ENCODE data around the gene SLC27A3.

The SLC27A3 gene

DNA sequence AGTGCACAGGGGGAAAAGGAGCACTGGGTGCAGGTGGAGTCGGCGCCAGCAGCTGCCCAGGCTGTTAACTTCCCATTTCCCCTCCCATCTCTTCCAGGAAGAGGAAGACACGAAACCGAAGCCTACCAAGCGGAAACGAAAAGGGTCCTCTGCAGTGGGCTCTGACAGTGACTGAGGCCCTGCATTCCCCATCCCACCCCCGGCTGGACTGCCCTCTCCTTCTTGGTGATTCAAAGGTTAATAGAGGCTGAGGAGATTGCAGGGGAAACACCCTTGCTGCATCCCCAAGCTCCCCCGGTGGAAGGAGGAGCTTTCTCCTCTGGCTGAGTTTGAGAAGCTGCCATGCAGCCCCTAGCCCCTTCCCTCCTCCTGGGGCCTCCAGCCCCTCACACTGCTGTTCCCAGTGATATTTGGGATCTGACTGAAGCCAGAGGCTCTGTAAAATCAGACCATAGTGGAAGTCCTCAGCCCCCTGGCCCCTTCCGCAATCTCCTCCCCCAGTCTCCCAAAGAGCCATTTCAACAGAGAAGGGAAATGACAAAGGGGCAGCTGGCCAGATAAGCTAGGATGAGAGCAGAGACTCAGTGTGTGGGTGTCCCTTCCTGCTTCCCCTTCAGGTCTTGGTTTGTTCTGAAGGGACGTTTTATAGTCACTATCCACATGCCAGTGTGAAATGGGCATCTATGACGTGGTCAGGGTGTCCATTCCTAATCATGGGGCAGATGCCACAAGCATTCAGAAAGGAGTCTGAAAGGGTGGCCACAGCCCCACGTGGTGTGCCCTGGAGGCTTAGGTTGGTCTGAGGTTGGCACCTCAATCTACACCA lies 1.9 kb upstream of the SLC27A3 start:
- TF ChIP-seq, protein P1, sequence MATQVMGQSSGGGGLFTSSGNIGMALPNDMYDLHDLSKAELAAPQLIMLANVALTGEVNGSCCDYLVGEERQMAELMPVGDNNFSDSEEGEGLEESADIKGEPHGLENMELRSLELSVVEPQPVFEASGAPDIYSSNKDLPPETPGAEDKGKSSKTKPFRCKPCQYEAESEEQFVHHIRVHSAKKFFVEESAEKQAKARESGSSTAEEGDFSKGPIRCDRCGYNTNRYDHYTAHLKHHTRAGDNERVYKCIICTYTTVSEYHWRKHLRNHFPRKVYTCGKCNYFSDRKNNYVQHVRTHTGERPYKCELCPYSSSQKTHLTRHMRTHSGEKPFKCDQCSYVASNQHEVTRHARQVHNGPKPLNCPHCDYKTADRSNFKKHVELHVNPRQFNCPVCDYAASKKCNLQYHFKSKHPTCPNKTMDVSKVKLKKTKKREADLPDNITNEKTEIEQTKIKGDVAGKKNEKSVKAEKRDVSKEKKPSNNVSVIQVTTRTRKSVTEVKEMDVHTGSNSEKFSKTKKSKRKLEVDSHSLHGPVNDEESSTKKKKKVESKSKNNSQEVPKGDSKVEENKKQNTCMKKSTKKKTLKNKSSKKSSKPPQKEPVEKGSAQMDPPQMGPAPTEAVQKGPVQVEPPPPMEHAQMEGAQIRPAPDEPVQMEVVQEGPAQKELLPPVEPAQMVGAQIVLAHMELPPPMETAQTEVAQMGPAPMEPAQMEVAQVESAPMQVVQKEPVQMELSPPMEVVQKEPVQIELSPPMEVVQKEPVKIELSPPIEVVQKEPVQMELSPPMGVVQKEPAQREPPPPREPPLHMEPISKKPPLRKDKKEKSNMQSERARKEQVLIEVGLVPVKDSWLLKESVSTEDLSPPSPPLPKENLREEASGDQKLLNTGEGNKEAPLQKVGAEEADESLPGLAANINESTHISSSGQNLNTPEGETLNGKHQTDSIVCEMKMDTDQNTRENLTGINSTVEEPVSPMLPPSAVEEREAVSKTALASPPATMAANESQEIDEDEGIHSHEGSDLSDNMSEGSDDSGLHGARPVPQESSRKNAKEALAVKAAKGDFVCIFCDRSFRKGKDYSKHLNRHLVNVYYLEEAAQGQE (IDR thresholded peaks at IDR 0.05; ENCODE audit: low read depth), result no peak

DNA sequence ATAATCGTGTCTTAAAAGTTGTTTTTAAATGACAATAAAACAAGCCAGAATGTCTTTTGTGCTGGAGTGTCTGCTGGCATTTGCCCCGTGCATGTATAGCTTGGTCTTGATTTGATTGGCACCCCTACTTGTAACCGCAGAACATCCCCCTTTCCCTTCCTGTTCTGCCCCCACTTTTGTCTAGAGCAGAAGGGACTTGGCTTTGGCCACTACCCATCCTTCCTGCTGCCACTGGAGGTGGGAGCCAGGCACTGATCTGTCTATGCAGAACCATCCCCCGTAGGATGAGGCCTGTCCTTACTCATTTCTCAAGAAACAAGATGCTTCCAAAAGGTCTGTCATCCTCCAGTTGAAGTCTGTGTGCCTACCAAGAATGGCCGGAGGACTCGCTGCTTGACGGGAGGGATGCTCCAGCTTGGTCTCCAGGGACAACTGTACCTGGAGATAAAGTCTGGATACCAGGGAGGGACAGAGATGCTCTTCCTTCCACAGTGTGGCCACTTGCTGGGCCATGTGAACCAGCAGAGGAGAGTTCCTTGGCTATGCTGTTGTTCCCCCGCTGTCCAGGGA lies 1.1 kb upstream of the SLC27A3 start:
- TF ChIP-seq TCF12 (IDR thresholded peaks at IDR 0.05; ENCODE audit: low read depth) (no peak), TAF1 (IDR thresholded peaks at IDR 0.05; ENCODE audit: low read depth) (no peak), CREB1 (IDR thresholded peaks at IDR 0.05; ENCODE audit: low read depth) (no peak), EGR1 (IDR thresholded peaks at IDR 0.05) (no peak), CEBPB (IDR thresholded peaks at IDR 0.05) (no peak), NFIC (IDR thresholded peaks at IDR 0.05) (no peak), TEAD4 (IDR thresholded peaks at IDR 0.05) (no peak)
- TF ChIP-seq, protein P2, sequence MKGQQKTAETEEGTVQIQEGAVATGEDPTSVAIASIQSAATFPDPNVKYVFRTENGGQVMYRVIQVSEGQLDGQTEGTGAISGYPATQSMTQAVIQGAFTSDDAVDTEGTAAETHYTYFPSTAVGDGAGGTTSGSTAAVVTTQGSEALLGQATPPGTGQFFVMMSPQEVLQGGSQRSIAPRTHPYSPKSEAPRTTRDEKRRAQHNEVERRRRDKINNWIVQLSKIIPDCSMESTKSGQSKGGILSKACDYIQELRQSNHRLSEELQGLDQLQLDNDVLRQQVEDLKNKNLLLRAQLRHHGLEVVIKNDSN (IDR thresholded peaks at IDR 0.05), result no peak

DNA sequence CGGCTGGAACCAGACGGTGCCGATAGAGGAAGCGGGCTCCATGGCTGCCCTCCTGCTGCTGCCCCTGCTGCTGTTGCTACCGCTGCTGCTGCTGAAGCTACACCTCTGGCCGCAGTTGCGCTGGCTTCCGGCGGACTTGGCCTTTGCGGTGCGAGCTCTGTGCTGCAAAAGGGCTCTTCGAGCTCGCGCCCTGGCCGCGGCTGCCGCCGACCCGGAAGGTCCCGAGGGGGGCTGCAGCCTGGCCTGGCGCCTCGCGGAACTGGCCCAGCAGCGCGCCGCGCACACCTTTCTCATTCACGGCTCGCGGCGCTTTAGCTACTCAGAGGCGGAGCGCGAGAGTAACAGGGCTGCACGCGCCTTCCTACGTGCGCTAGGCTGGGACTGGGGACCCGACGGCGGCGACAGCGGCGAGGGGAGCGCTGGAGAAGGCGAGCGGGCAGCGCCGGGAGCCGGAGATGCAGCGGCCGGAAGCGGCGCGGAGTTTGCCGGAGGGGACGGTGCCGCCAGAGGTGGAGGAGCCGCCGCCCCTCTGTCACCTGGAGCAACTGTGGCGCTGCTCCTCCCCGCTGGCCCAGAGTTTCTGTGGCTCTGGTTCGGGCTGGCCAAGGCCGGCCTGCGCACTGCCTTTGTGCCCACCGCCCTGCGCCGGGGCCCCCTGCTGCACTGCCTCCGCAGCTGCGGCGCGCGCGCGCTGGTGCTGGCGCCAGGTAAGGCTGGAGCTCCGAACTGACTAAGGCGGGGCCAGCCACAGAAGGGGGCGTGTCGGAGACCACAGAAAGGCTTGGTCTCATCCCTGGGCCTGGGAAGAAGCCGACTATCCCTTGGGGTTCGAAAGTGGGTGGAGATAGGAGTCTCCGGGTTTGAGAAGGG lies 486 bp downstream of the SLC27A3 start:
- TF ChIP-seq RAD21 (IDR thresholded peaks at IDR 0.05; ENCODE audit: low read depth) (no peak), CEBPB (IDR thresholded peaks at IDR 0.05) (no peak), NFIC (IDR thresholded peaks at IDR 0.05) (peak; percentile 30; the same call in 1 of the 2 replicates), TEAD4 (IDR thresholded peaks at IDR 0.05) (no peak), TAF1 (IDR thresholded peaks at IDR 0.05; ENCODE audit: low read depth) (peak; percentile 54), YY1 (IDR thresholded peaks at IDR 0.05; ENCODE audit: low read depth) (no peak), EP300 (IDR thresholded peaks at IDR 0.05; ENCODE audit: borderline replicate concordance) (no peak), ZBTB7A (IDR thresholded peaks at IDR 0.05; ENCODE audit: low read depth) (peak; percentile 50; the same call in 1 of the 2 replicates), EGR1 (IDR thresholded peaks at IDR 0.05) (no peak)
- TF ChIP-seq, protein P2 (IDR thresholded peaks at IDR 0.05), result no peak; the same call in 1 of the 2 replicates
- TF ChIP-seq, protein P3, sequence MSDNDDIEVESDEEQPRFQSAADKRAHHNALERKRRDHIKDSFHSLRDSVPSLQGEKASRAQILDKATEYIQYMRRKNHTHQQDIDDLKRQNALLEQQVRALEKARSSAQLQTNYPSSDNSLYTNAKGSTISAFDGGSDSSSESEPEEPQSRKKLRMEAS (IDR thresholded peaks at IDR 0.05), result no peak; the same call in 1 of the 2 replicates
- TF ChIP-seq, protein P1 (IDR thresholded peaks at IDR 0.05; ENCODE audit: low read depth), result no peak

DNA sequence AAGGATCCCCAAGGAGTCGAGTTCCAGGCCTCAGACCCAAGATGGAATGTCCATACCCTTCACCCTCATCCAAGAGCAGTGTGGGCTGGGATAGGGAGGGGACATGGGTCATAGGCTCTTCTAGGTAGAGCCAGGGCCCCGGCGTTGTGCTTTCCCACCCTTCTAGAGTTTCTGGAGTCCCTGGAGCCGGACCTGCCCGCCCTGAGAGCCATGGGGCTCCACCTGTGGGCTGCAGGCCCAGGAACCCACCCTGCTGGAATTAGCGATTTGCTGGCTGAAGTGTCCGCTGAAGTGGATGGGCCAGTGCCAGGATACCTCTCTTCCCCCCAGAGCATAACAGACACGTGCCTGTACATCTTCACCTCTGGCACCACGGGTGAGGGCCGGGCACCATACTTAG lies 1.1 kb downstream of the SLC27A3 start:
- no peak for TF ChIP-seq TEAD4 (IDR thresholded peaks at IDR 0.05)

DNA sequence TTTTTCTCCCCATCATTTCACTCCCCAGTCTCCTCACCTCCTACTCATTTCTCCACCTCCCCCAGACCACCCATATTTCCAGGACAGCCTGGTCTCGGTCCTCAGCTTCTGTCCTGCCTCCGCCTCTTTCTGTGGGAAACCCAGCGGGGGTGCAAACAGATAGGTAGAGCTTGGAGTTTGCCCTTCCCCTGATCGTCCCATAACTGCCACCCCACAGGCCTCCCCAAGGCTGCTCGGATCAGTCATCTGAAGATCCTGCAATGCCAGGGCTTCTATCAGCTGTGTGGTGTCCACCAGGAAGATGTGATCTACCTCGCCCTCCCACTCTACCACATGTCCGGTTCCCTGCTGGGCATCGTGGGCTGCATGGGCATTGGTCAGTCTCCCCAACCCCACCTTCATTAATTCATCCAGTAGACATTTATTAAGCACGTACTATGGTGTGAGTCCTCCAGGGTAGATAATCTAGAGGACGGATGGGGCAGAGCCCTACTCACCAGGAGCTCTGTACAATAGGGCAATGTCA lies 1.7 kb downstream of the SLC27A3 start:
- TF ChIP-seq CREB1 (IDR thresholded peaks at IDR 0.05; ENCODE audit: low read depth) (no peak), RAD21 (IDR thresholded peaks at IDR 0.05; ENCODE audit: low read depth) (no peak)

DNA sequence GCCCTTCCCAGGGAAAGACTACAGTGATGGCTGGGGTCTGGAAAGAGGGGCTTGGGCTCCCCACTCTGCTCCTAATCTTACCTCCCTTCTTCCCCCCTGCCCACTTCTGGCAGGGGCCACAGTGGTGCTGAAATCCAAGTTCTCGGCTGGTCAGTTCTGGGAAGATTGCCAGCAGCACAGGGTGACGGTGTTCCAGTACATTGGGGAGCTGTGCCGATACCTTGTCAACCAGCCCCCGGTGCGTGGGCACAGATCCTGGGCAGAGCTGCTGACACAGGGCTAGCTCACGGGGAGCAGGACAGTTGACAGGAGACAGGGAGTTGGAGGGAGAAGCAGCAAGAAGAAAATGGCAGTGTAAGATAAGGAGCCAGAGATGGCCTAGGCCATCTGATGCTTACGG lies 2.4 kb downstream of the SLC27A3 start:
- TF ChIP-seq EGR1 (IDR thresholded peaks at IDR 0.05) (0 out of 2 replicates have a peak, but pooled peaks have one; percentile 7), CEBPB (IDR thresholded peaks at IDR 0.05) (no peak), NFIC (IDR thresholded peaks at IDR 0.05) (0 out of 2 replicates have a peak, but pooled peaks have one; percentile 15)

Measured in Ishikawa (cell line).